ENCODE measurements around the gene GPR42. TPM values are rescaled to one million over a fixed set of nuclear protein-coding genes. Genes with fewer than 3 reads are reported as not detected.

The GPR42 gene
- total and polyA plus RNA-seq, 2 donors (not counting 1 experiment from before 2014, with no cell fraction given), result 0.10 TPM; not detected in 1

DNA sequence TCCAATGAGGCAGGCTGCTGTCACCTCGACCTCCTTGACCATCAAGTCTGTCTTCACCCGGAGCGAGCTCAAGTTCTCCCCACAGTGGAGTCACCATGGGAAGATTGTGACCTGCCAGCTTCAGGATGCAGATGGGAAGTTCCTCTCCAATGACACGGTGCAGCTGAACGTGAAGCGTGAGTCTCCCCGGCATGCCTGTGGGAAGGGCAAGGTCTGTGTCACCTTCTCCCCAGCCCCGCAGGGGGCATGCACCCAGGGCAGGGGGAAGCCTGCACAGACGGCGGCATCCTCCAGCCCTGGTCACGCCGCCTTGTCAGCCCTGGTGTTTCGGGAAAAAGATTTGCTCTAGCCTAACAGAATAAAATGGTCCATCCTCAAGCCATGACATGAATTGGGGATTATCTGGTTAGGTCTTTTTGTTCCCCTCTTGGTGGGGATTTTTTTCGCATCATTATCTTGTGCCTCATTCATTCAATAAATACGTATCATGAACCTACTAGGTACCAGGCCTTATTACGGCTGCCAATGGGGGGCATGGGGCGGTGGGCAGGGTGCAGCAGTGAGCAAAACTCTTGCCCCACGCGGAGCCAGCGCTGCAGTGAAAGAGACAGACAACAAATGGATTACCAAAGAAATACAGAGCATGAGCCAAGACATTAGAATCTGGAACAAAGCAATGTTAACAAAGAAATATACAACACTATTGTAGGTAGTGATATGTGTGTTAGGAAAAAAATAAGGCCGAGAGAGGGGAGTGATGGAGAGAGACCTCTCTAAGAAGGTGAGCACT lies 34.5 kb upstream of the GPR42 start:
- Mint-ChIP-seq H3K27me3 (no peaks in the 10 kb centered on the region), H3K4me3 (peak overlapping the region; percentile 47), H3K27ac (peak overlapping the region; percentile 88), H3K9me3 (ENCODE audit: insufficient read depth) (no peaks in the 10 kb centered on the region), H3K4me1 (peaks cover 81% of the 10 kb centered on the region)
- Histone ChIP-seq H3K4me3 (ENCODE audit: control extremely low read depth in 1 of 5, extremely low read depth in 1 of 5, insufficient read depth in 1 of 5, low read depth in 2 of 5, low read length in 4 of 5) (no peak overlapping the region), H3K79me2 (ENCODE audit: control insufficient read depth, insufficient read depth, low read length) (peaks cover 95% of the 10 kb centered on the region), H3K4me2 (replicated peaks; ENCODE audit: low read depth, low read length, poor library complexity, severe bottlenecking) (peak overlapping the region; percentile 32), H3K9me3 (ENCODE audit: control extremely low read depth in 1 of 3, control insufficient read depth in 2 of 3, insufficient read depth in 1 of 3, low read length in 2 of 3) (no peaks in the 10 kb centered on the region), H3K27ac (ENCODE audit: low read length in 2 of 2) (peak overlapping the region in 1 of 2 donors; percentile 59), H3K9ac (ENCODE audit: low read length) (no peak overlapping the region), H4K20me1 (ENCODE audit: control insufficient read depth, insufficient read depth, low read length, poor library complexity, severe bottlenecking) (peaks cover 100% of the 10 kb centered on the region), H3K36me3 (replicated peaks in 1 of 2; ENCODE audit: control extremely low read depth in 1 of 2, control insufficient read depth in 1 of 2, extremely low read depth in 1 of 2, insufficient read depth in 2 of 2, low read length in 1 of 2) (peaks cover 4 to 94% of the 10 kb centered on the region in 2 experiments), H3K27me3 (replicated peaks in 1 of 4; ENCODE audit: control extremely low read depth in 1 of 4, control insufficient read depth in 3 of 4, insufficient read depth in 4 of 4, low read length in 3 of 4) (no peaks in the 10 kb centered on the region), H2AFZ (ENCODE audit: insufficient read depth, low read depth, low read length, poor library complexity, severe bottlenecking) (no peak overlapping the region), H3K4me1 (ENCODE audit: control insufficient read depth in 2 of 2, insufficient read depth in 2 of 2, low read length in 2 of 2) (peaks cover 70 to 94% of the 10 kb centered on the region in 2 donors)
- ChIA-PET CTCF (interaction anchor here (0.6 to 1.9 kb wide), 4 partner anchors 9 to 18 kb away, joined by 3 to 19 read pairs (median 4); partner anchors contain the start of gene FFAR1), POLR2A (interaction anchor here (0.6 to 2.9 kb wide), 3 partner anchors 9 to 16 kb away, joined by 3 to 10 read pairs (median 3); no protein-coding TSS in a partner anchor)
- WGBS (ENCODE audit: insufficient coverage), result 91% methylated on average over 17 of the region's 21 CpGs
- no peak for ATAC-seq (ENCODE audit: low read depth)
- no peak for DNase-seq
- intact Hi-C loops (cut with micrococcal nuclease), result no loop called here
- TF ChIP-seq EZH2 (IDR thresholded peaks at IDR 0.05; ENCODE audit: borderline replicate concordance, insufficient read depth, low read depth, low read length, poor library complexity, severe bottlenecking), result no peak
- TF ChIP-seq CTCF (IDR thresholded peaks at IDR 0.05), result no peak

All from B cell (primary cell).